ENCODE measurements around the gene TLNRD1.
"Not testable (repeated sequence)": the region's sequence is repeated elsewhere in the genome, so short reads cannot be mapped to it uniquely, and the experiment has no call there.

The TLNRD1 gene

DNA sequence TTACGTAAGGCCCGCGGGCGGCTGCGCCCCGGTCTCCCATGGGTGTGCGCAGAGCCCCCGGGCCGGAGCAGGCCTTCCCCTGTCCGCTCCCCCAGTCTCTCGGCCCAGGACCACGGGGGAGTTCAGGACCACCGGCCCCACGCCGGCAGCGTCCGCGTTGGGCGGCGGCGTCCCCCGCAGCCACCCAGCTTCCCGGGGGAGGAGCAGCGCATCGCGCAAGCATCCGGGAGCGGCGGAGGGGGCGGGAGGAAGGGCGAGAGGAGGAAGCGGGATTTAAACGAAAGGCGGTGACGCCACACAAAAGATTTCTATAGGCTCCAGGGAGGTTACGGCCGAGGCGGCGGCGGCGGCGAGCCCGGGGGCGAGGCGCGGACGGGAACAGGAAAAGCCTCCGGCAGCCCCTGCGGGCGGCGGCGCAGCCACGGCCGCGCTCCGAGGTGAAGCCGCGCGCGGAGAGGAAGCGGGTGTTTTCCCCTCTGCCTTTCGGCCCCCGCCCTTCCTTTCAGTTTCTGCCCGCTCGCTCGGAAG lies at the start of gene TLNRD1:
TSS of gene TLNRD1 (plus strand) at position 300 of the 528 bp plus-strand sequence. CDS start 1,349 bp downstream, outside the sequence.
- no peak for TF ChIP-seq CTCF (conservative IDR thresholded peaks at IDR 0.05)
- H3K27ac ChIP-seq = peak within 1 kb of the TSS; percentile 99

- H3K27ac ChIP-seq = no peak overlapping the region
Measured at GRCh38 chr15:80951941-80952340, 48.8 kb upstream of the TLNRD1 start.

DNA sequence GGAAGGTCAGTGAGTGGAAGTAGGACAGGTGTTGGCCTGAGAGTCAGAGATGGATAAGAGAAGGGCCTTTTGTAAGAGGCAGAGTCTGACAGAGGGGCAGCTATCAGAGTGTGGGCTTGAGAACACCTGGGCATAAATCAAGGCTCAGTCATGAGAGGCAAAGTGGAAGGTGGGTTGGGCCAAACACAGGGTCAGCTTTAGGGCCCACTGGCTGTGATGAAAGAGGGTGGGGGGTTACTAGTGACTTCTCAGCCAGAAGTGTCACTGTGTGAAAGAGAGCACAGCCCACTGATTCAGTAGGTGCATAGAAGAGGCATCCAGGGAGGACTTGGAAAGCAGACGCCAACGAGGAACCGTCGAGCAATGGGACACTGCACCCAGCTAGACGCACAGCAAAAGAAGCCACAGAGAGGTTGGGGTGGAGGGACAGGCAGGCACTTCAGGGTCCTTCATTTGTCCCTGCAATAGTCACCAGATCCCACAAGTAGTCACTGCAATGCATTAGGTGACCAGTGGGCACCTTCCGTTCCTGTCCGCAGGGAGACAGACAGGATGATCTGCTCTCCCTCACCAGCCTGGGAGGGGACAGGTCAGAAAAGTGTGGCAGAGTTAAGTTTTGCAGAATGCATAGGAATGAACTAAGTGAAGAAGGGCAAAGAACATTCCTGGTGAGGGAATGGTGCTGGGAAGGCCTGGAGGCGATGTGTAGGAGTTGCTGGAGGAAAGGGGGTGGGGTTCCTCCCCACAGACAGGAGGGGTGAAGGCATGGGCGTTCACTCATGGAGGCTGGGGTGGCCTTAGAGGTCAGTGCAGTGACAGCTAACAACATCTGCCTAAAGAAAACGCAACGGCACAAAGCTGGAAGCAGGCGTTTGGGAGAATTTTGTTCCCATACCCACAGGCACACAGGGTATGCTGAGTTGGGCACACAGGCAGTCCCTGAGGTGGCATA lies 47.4 kb upstream of the TLNRD1 start:
- no peak overlapping the region for H3K27ac ChIP-seq
- TF ChIP-seq CTCF (conservative IDR thresholded peaks at IDR 0.05) = no peak

More at GRCh38 chr15:80951941-80952340, 48.8 kb upstream of the TLNRD1 start:
- no peak for TF ChIP-seq CTCF (conservative IDR thresholded peaks at IDR 0.05)

- TF ChIP-seq CTCF (conservative IDR thresholded peaks at IDR 0.05) = no peak
- H3K27ac ChIP-seq = no peak overlapping the region
Measured at GRCh38 chr15:80953953-80954778, 46.6 kb upstream of the TLNRD1 start.

DNA sequence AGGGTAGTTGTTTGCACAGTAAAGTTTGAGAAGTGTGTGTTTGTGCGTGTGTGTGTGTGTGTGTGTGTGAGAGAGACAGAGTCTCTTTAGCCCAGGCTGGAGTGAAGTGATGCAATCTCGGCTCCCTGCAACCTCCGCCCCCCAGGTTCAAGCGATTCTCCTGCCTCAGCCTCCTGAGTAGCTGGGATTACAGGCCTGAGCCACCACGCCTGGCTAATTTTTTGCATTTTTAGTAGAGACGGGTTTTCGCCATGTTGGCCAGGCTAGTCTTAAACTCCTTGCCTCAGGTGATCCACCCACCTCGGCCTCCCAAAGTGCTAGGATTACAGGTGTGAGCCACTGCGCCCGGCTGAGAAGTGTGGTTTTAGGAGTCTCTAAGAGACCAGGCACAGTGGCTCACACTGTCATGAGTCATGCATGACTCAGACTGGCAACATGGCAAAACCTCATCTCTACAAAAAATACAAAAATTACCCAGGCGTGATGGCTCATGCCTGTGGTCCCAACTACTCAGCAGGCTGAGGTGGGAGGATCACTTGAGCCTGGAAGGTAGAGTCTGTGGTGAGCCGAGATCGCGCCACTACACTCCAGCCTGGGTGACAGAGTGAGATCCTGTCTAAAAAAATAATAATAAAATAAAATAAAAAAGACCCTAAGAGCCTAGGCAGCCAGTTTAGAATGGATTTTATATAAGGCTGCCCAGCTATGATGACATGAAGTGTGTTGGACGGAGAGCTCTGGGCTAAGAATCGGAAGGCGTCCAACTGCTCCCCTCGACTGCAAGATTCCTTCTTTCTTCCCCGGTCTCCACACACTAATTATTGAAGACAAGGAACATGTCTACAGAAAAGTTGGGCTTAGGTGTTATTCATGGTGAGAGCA lies 44.9 kb upstream of the TLNRD1 start:
- not testable (repeated sequence) for H3K27ac ChIP-seq

DNA sequence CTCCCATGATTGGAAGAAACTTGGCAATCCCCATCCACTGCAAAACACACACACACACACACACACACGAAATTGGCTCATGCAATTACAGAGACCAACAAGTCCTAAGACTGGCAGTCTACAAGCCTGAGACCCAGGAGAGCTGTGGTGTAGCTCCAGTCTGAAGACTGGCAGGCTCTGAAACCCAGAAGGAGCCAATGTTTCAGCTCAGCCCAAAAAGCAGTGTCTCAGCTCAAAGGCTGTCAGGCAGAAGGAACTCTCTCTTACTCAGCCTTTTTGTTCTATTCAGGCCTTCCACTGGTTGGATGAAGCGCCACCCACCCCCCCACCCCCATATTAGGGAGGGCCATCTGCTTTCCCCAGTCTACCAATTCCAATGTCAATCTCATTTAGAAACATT lies 43.2 kb upstream of the TLNRD1 start:
- TF ChIP-seq CTCF (conservative IDR thresholded peaks at IDR 0.05) = no peak
- H3K27ac ChIP-seq = no peak overlapping the region

GRCh38 chr15:80957976-80958375 lies 42.7 kb upstream of the TLNRD1 start:
- TF ChIP-seq CTCF (conservative IDR thresholded peaks at IDR 0.05) = no peak
- no peak overlapping the region for H3K27ac ChIP-seq
